SJCRH30 (cell line): ENCODE measurements around the gene MMP8. TPM values are rescaled to one million over a fixed set of nuclear protein-coding genes. Genes with fewer than 3 reads are reported as not detected.

Source experiments
- DNase-seq, 2 experiments: peaks; one replicate each; pipeline ENCODE4 v3.0.0-alpha.2; 2015 to 2020
- H3K27ac ChIP-seq: fragments of 250-450 bp; sonication (Bioruptor Pico); 2 replicates; pipeline ENCODE4 v1.5.1; 2020; ENCODE audit warnings: mild to moderate bottlenecking, moderate library complexity
- H3K27me3 ChIP-seq: fragments of 250-450 bp; sonication (Bioruptor Pico); 2 replicates; pipeline ENCODE4 v1.5.1; 2020; ENCODE audit warnings: mild to moderate bottlenecking, moderate library complexity
- H3K36me3 ChIP-seq: fragments of 250-450 bp; sonication (Bioruptor Pico); 2 replicates; pipeline ENCODE4 v1.5.1; 2020; ENCODE audit warnings: mild to moderate bottlenecking, moderate library complexity
- H3K4me1 ChIP-seq: fragments of 250-450 bp; sonication (Bioruptor Pico); 2 replicates; pipeline ENCODE4 v1.5.1; 2020; ENCODE audit warnings: mild to moderate bottlenecking, moderate library complexity
- H3K4me3 ChIP-seq: fragments of 250-450 bp; sonication (Bioruptor Pico); 2 replicates; pipeline ENCODE4 v1.5.1; 2020; ENCODE audit warnings: mild to moderate bottlenecking, moderate library complexity
- H3K9me3 ChIP-seq: fragments of 250-450 bp; sonication (Bioruptor Pico); replicated peaks from 2 replicates; pipeline ENCODE4 v1.5.1; 2020; ENCODE audit warnings: mild to moderate bottlenecking, moderate library complexity
- total RNA-seq: library from RNA; depleted of rRNA; stranded (reverse); fragments of >200 nt; shearing (Covaris generic); gene quantifications from 2 replicates; pipeline ENCODE4 v1.2.3, GENCODE V29; 2014

The MMP8 gene
- total RNA-seq, 1 experiment from 2014 or later, result not detected

DNA sequence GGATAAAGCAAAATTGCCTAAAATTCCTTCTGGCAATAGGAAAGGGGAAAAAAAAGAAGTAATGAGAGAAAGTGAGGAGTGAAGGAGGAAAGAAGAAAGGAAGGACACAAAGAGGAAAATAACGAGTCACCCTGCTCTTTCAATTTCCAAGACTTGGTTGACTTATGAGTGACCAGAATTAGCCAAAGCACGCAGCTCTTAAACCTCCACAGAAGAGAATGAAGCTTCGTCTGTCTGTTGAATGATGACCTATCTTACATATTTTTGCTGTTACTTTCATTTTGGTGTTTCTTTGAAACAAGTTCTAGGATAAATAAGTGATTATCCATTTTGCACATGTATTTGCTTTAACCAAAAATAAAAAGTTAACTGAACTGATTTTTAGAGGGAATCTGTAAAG lies 19.9 kb downstream of the MMP8 start:
- H3K27ac ChIP-seq, result no peak overlapping the region
- no peak overlapping the region for H3K4me3 ChIP-seq
- no peaks in the 10 kb centered on the region for H3K4me1 ChIP-seq
- no peak for DNase-seq
- H3K36me3 ChIP-seq, result no peaks in the 10 kb centered on the region
- no peaks in the 10 kb centered on the region for H3K9me3 ChIP-seq
- no peaks in the 10 kb centered on the region for H3K27me3 ChIP-seq

DNA sequence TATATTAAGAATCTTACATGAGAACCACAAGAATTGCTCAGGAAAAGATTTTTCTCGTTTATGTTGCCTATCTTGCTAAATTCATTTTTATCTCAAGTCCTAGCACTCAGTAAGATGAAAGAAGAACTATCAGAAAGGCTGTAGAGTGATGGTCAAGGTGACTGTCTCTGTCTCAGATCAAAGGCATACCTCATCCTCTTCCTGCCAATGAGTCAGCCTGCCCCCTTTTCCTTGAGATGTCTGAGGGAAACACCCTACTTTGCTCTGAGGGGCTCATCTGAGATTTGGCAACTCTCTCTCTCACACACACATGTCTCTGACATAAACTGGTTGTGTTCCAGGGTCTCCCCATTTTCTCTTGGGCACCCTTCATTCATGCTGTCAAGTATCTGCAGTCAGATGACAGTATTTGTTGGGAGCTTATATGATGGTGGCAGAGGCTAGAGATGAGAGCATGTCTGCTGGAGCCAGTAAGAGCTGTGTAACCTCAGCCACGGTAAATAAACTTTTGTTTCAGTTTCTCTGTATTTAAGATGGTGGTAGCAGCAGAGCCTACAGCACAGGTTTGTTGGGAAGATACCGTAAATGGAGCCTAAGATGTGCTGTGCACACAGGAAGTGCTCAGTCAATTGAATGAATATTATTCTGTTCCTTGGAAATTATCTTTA lies 20.8 kb downstream of the MMP8 start:
- no peaks in the 10 kb centered on the region for H3K27me3 ChIP-seq

GRCh38 chr11:102695201-102695600 lies 29.6 kb downstream of the MMP8 start:
- H3K9me3 ChIP-seq, result no peaks in the 10 kb centered on the region
- no peak overlapping the region for H3K4me3 ChIP-seq
- no peak overlapping the region for H3K27ac ChIP-seq
- H3K36me3 ChIP-seq, result no peaks in the 10 kb centered on the region
- H3K27me3 ChIP-seq, result no peaks in the 10 kb centered on the region
- no peak for DNase-seq
- no peaks in the 10 kb centered on the region for H3K4me1 ChIP-seq

More for the DNA sequence above, 20.8 kb downstream of the MMP8 start:
- Histone ChIP-seq H3K27ac (no peak overlapping the region), H3K4me1 (no peaks in the 10 kb centered on the region), H3K9me3 (no peaks in the 10 kb centered on the region), H3K36me3 (no peaks in the 10 kb centered on the region), H3K4me3 (no peak overlapping the region)
- DNase-seq, result no peak

DNA sequence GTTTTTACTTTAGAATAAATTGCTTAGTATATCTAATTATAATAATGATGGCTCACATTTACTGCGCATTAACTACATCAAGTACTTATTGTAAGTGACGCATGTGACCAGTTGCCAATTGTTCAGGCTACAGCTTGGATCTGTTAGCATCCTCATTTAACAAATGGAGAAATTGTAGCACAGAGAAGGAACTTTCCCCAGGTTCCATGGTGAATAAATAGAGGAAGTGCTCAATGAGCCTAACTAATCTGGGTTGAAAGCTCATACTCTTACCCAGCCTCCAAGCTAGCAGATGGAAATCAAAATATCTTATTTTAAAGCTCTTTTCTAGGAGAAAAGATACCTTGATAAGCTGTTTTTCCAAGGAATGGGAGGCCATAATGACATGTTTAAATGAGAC lies 39.0 kb downstream of the MMP8 start:
- peak in 1 of 2 experiments; percentile 32 for DNase-seq
- no peaks in the 10 kb centered on the region for H3K9me3 ChIP-seq
- no peaks in the 10 kb centered on the region for H3K36me3 ChIP-seq
- no peaks in the 10 kb centered on the region for H3K27me3 ChIP-seq
- no peak overlapping the region for H3K4me3 ChIP-seq
- H3K4me1 ChIP-seq, result peaks cover 9% of the 10 kb centered on the region
- peak overlapping the region; percentile 65 for H3K27ac ChIP-seq

DNA sequence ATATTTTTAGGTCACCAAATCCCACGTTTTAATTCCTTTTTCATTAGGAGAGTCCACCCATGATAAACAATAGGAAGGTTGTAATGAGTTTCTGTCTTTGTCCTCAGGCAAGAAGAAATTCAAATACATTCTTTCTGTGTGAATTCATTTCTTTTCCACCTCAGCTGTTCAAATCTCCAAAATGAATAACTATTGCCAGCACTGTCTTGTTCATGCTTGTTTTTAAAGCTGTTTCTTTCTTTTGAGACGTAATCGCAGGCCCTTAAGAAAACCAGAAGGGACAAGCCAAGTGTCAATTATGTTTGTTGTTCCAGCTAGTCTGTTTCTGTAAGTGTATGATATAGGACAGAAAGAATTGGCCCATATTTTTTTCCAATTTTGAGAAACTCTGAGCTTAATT lies 39.4 kb downstream of the MMP8 start:
- H3K27ac ChIP-seq, result peak overlapping the region; percentile 65
- no peaks in the 10 kb centered on the region for H3K27me3 ChIP-seq
- no peak overlapping the region for H3K4me3 ChIP-seq
- DNase-seq, result peak in 1 of 2 experiments; percentile 44
- H3K4me1 ChIP-seq, result peaks cover 9% of the 10 kb centered on the region
- H3K36me3 ChIP-seq, result no peaks in the 10 kb centered on the region
- no peaks in the 10 kb centered on the region for H3K9me3 ChIP-seq

- no peak overlapping the region for H3K4me3 ChIP-seq
- H3K27ac ChIP-seq, result no peak overlapping the region
- H3K36me3 ChIP-seq, result no peaks in the 10 kb centered on the region
- H3K27me3 ChIP-seq, result no peaks in the 10 kb centered on the region
- peaks cover 9% of the 10 kb centered on the region for H3K4me1 ChIP-seq
- no peaks in the 10 kb centered on the region for H3K9me3 ChIP-seq
- DNase-seq, result no peak
These were observed 41.5 kb downstream of the MMP8 start for GRCh38 chr11:102683277-102683676.

GRCh38 chr11:102680945-102681344 lies 43.8 kb downstream of the MMP8 start:
- Histone ChIP-seq H3K27me3 (no peaks in the 10 kb centered on the region), H3K9me3 (no peaks in the 10 kb centered on the region), H3K4me1 (peaks cover 13% of the 10 kb centered on the region), H3K36me3 (no peaks in the 10 kb centered on the region), H3K27ac (no peak overlapping the region), H3K4me3 (no peak overlapping the region)
- no peak for DNase-seq

DNA sequence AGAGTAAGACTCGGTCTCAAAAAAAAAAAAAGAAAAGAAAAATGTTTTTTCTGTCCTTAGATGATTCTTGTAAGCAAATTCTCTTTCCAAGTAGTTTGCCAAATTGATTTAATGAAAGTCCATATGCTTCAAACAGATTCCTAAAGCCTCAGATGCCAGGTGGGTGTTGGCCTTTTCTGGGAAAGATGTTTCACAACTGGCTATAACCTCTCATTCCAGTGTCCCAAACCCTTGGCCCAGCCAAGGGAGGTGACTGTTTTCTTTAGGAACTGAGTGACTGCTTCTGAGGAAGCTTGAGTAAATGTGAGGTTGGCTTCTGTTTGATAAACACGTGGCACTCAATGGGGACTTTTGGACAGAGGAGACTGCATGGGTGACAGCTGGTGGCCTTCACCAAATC lies 46.7 kb downstream of the MMP8 start:
- no peak overlapping the region for H3K27ac ChIP-seq
- no peaks in the 10 kb centered on the region for H3K9me3 ChIP-seq
- no peaks in the 10 kb centered on the region for H3K36me3 ChIP-seq
- H3K4me1 ChIP-seq, result peaks cover 5% of the 10 kb centered on the region; the same call in 1 of the 2 replicates
- H3K27me3 ChIP-seq, result no peaks in the 10 kb centered on the region
- DNase-seq, result no peak
- no peak overlapping the region for H3K4me3 ChIP-seq

- DNase-seq, result peak; percentile 52 to 62
- Histone ChIP-seq H3K27ac (no peak overlapping the region), H3K9me3 (no peaks in the 10 kb centered on the region)
These were observed 48.7 kb downstream of the MMP8 start for GRCh38 chr11:102676084-102676483.

GRCh38 chr11:102669664-102670063 lies 55.1 kb downstream of the MMP8 start:
- Histone ChIP-seq H3K27ac (no peak overlapping the region), H3K4me3 (no peak overlapping the region), H3K36me3 (no peaks in the 10 kb centered on the region), H3K9me3 (no peaks in the 10 kb centered on the region), H3K27me3 (no peaks in the 10 kb centered on the region; the same call in 1 of the 2 replicates), H3K4me1 (no peaks in the 10 kb centered on the region)
- no peak for DNase-seq

More at GRCh38 chr11:102676084-102676483, 48.7 kb downstream of the MMP8 start:
- no peaks in the 10 kb centered on the region for H3K27me3 ChIP-seq
- peaks cover 5% of the 10 kb centered on the region; the same call in 1 of the 2 replicates for H3K4me1 ChIP-seq
- H3K36me3 ChIP-seq, result no peaks in the 10 kb centered on the region
- no peak overlapping the region for H3K4me3 ChIP-seq

- Histone ChIP-seq H3K4me3 (no peak overlapping the region), H3K36me3 (no peaks in the 10 kb centered on the region), H3K27me3 (no peaks in the 10 kb centered on the region; the same call in 1 of the 2 replicates), H3K4me1 (no peaks in the 10 kb centered on the region), H3K27ac (no peak overlapping the region), H3K9me3 (no peaks in the 10 kb centered on the region)
- DNase-seq, result peak in 1 of 2 experiments; percentile 60
These were observed 58.3 kb downstream of the MMP8 start for GRCh38 chr11:102666331-102666957.

DNA sequence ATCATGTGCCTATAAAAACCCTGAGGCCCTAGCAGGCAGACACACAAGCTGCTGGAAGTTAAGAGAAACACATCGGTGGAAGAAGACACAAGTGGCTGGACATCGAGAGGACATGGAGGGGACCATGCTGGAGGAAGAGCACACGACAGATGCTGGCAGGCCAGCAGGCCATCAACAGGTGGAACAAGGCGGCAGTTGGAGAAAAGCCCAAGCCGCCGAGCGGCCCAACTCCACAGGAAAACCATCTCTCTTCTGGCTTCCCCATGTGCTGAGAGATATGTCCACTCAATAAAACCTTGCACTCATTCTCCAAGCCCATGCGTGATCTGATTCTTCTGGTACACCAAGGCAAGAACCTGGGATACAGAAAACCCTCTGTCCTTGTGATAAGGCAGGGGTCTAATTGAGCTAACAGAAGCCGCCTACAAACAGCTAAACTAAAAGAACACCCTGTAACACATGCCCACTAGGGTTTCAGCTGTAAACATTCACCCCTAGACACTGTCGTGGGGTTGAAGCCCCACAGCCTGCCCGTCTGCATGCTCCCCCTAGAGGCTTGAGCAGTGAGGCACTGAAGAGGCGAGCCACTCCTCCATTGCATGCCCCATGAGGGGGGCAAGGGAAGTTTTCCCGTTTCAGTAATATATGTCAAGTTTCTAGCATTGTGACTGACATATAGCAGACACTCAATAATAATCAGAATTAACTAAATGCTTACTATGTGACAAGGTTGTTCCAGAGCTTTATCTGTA lies 60.6 kb downstream of the MMP8 start:
- H3K4me1 ChIP-seq, result no peaks in the 10 kb centered on the region
- DNase-seq, result peak in 1 of 2 experiments; percentile 29
- H3K9me3 ChIP-seq, result no peaks in the 10 kb centered on the region
- H3K36me3 ChIP-seq, result no peaks in the 10 kb centered on the region
- no peaks in the 10 kb centered on the region; the same call in 1 of the 2 replicates for H3K27me3 ChIP-seq
- H3K4me3 ChIP-seq, result no peak overlapping the region
- H3K27ac ChIP-seq, result no peak overlapping the region

- Histone ChIP-seq H3K27ac (no peak overlapping the region), H3K27me3 (no peaks in the 10 kb centered on the region; the same call in 1 of the 2 replicates), H3K4me1 (no peaks in the 10 kb centered on the region), H3K4me3 (no peak overlapping the region), H3K9me3 (no peaks in the 10 kb centered on the region), H3K36me3 (no peaks in the 10 kb centered on the region)
- DNase-seq, result no peak
These were observed 62.1 kb downstream of the MMP8 start for GRCh38 chr11:102662607-102663006.
